Stimulated activated CD4-positive, alpha-beta T cell treated with anti-CD3 and anti-CD28 coated beads, Interleukin-12 subunit alpha, Interleukin-12 subunit beta, amount 100 ng/mL, for 48 hours (primary cell): ENCODE results near the gene BID.

Experiments used
- DNase-seq, 3 donors: peaks; one replicate each; pipeline ENCODE4 v3.0.0-alpha.2; 2020; ENCODE audit warnings: low read depth in 2 of 3, low spot score in 1 of 3

The BID gene

DNA sequence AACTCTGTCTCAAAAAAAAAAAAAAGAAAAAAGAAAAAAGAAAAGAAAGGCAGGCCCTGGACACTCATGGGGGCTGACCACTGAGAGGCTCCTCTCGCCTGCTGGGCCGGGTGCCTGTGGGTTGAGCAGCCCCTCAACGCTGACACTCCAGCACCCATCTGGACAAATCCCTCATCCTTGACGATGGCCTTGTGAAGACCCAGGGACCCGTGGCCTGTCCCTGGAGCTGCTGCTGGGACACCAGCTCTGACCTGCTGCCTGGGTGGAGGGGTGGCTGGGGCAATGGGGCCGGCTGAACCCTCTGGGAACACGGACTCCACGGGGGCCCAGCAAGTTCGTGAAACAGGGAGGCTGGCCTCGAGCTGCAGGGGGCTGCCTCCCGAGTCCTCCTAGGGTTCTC, 10.5 kb upstream of the BID start:
- no peak for DNase-seq

DNA sequence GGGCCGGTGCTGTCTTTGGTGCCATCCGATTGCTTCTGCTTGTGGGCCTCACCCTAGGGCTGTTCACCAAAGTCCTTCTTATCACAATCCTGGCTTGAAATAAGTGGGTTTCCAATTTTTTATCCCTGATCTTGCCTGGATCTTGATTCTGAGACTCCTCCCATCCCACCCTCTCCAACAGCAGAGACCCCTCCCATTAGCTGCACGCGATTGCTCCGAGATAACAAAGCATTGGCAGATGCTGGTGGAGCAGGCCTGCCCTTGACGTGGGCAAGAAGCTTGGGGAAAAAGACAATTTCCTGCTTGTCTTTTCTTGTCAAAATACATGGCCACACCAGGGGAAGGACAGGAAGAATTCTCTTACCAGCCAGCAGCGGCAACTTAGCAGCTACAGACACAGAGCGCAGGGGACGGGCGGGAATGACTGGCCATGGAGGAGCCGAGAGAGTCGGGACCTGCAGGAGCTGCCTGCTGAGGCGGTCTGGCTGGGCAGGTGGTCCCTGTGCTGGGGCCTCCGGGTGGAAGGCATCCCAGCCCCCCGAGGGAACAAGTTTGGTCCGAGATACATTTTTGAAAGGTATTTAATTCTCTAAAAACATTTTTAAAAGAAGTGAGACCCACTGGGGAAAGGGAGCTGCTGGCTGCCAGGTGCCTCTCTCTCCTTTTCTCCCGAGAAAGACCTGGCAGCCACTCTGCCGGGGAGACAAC, 9.7 kb upstream of the BID start:
- DNase-seq: no peak

GRCh38 chr22:17783312-17783711, 9.0 kb upstream of the BID start:
- DNase-seq: no peak

GRCh38 chr22:17782621-17783020, 8.4 kb upstream of the BID start:
- DNase-seq: no peak

DNA sequence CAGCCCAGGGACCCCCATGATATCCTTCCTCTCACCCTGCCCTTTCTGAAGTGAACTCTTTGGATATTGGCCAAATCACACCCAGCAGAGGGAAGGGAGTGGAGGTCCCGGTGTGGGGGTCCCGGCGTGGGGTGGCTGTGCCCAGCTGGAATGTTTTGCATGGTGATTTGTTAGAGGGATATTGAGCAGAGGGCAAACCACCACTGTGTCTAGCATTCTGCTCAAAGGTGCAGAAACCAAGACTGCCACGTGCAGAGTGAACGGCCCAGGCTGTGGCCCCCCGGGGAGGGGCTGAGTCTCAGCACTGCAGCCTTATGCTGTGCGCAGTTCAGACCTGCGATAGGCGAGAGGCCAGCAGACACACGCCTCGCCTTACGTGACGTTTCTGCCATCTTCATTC, 7.9 kb upstream of the BID start:
- no peak for DNase-seq

GRCh38 chr22:17781319-17782031, 7.2 kb upstream of the BID start:
- peak in 1 of 3 donors; percentile 53 for DNase-seq

GRCh38 chr22:17780741-17781318, 6.6 kb upstream of the BID start:
- DNase-seq: no peak

DNA sequence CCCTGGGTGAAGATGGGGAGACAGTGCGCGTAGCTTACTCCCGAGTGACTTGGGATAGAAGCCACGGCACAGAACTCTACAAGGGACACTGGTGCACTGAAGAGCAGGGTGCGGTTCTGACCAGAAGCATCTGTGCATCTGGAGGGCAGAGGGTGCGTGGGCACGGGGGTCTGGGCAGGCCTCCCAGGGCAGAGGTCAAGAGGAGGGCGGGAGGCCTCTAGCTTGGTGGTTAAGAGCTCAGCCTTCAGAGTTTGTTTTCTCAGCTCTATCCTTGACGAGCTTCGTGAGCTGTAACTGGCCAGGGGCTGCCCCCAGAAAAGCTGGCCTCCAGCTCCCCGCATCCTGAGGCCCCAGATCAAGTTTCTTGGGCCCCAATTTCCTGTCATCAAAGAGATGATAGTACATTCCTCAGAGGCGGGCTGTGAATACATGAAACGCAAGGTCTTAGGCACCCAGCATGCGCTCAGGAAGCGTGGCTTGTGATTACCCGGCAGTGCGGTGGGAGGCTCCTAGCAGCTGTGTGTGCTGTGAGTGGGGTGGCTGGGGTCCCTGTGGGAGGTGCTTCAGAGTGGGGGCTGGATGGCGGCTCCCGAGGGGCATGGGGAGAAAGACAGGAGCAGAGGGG, 6.0 kb upstream of the BID start:
- no peak for DNase-seq

DNA sequence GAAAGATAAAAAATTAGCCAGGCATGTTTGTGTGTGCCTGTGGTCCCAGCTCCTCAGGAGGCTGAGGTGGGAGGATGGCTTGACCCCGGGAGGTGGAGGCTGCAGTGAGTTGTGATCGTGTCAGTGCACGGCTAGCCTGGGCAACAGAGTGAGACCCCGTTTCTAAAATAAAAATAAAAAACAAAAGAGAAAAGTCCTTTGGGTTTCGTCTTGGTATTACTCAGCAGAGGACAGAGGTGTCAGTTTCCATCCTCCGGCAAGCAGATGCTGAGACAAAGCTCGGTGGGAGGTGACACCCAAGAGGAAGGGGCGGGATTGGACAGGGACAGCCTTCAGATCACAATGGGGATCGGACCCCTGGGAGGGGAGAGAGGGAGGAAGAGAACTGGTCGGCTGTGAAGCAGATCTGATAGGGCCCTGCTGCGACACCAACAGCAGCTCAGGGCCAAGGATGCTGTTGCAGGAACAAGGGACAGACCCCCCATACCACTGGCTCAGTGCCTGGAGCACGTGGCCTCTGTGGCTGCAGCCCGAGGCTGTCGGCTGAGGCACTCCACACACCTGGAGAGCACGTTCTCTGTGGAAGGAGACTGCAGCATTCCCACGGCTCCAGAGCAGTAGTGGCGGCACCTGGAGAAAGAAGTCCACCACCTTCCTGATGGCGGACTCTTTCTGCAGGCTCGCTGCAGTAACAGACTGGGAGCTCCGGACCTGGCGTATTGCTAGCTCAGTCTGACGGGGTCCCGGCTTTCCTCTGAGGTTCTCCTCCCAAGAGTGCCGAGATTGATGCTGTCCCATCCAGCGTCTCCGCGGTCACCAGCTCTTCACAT, 5.2 kb upstream of the BID start:
- no peak for DNase-seq

GRCh38 chr22:17778412-17778976, 4.2 kb upstream of the BID start:
- no peak for DNase-seq

GRCh38 chr22:17777717-17778044, 3.4 kb upstream of the BID start:
- no peak for DNase-seq

GRCh38 chr22:17777005-17777716, 2.9 kb upstream of the BID start:
- peak; percentile 47 to 57 (median 53) for DNase-seq

DNA sequence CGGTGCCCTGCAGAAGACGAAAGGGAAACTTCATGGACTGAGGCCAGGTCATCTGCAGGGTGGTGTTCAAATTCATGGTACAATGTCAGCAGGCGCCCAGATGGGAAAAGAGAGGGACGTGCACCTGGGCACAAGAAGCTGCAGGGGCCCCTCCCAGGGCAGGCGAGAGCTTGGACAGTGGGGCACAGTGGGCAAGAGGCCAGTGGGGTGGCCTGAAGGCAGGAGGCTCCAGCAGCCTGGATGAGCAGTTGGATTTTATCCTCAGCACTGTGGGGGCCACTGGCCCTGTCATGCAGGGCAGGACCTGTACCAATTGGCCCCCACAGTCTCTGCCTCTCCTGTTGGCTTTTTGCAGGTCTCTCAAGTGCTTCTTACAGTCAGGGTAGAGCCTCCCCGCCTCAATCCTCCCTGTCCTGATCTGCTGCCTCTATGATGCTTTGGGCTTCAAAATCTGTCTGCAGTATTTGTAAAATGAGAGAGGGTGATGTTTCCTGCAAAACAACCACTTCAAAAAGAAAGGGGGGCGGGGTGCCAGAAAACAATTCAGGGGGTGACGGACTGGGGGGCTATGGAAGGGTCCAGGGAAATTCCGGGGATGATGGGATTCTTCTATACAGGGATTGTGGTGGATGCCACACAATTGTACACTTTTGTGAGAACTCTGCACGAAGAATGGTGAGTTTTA, 1.7 kb upstream of the BID start:
- DNase-seq: no peak

DNA sequence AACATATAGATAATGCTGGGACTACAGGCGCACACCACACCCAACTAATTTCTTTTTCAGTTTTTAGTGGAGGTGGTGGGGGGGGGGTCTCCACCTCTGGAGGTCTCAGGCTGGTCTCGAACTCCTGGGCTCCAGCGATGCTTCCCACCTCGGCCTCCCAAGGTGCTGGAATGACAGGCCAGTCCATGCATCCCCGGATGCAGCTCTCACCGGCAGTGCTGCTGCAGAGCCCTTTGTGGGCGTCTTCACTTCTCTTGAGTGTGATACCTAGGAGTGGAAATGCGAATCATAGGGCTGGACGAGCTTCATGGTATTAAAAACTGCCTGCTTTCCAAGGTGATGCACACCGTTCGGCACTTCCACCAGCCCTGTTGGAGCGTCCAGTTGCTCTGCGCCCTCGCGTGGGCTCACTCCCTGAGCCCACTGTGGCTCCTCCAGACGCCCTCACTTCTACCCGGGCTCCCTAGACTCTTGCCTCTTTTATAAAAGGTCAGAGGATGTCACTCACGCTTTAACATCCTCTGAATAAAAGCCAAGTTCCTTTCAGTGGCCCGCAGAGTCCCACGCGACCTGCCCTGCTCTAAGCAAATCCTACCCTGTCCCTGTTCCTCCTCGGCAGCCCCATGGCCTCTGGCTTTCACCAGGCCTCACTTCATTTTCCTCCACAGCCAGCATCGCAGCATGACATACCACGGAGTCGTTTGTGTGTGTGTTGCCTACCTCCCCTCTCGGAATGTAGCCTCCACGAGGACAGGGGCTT, 837 bp upstream of the BID start:
- DNase-seq: no peak

DNA sequence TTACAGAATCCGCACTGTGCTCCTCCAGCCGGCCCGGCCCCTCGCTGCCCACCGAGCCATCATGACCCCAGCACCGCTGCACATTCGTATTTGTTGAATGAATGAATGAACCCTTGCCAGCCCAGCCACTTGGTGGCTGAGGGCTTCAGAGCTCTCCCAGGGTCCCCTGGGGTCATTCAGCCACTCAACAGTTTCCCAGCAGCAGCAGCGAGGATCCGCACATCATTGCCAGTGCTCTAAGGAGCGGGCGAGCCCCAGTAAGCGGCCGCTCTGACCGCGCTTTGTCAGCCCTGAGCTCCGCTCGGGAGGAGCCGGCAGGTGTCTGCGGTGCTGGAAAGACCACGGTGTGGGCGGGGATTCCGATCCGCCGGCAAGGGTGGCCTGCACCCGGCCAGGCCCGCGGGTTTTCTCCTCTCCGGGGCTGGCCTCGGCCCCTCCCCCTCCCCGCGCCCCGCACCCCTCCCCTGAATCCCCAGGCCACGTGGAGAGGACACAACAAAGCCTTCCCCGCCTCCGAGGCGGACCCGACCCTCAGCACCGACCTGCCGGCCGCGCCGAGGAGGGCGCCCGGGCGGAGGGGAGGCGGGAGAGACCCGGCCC, 563 bp downstream of the BID start:
- DNase-seq: peak; percentile 42 to 61 (median 43)

DNA sequence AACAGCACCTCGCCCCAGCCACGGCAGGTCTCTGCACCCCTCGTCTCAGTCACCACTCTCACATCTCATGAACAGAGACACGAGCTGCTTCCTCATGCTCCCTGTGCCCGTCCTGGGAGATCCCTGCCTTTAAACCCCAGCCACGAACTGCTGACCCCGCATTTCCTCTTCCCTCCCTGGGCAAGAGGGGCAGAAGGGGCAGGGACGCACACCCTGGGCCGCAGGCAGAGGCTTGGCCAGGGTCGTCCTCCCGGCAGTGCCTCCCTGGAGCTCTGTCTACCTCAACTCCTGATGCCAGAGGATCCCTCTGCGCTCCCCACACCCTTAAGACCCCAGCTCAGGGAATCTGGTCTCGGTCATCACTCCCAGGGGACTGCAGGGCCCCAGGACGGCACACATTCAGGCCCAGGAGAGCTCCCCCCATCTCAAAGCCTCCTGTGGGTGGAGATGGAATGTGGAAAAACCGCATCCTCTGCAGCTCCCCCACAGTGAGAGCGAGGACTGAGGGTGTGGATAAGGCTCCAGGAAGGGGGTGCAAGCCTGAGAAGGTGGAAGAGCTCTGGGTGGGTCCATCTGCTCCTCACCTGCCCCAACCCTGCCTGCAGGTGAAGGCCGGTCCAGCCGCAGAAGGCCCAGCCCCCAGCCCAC, 1.2 kb downstream of the BID start:
- no peak for DNase-seq

DNA sequence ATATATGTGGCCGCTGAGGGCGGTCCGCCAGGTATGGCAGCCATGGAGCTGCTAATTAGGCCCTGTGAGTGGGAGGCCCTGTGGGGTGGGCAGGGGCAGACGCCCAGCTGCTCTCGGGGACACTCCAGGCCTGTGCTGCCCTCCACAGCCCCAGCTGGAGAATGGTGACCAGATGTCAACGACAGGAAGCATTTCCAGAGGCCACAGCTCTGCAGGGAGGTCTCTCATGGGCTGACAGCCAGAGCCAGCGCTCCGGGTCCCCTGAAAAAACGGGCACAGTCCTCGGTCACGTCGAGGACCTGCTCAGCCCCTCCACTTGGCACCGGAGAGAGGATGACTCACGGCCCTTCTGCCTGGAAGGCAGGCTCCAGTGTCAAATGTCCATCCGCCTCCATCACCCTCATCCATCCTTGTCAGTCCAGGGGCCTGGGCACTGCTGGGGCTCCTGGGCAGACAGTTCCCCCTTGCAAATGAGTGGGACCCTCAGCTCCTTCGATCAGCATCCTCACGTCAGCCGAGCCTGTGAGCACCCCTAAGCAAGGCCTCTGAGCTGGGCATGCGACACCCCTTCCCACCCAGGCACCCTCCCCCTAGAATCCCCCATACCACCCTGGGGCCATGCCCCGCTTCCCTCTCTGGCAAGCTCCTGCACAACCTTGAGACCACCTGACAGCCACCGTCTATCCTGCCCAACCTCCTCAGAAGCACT, 1.9 kb downstream of the BID start:
- DNase-seq: no peak
